BLaER1 treated with 17β-estradiol and CSF1 and Interleukin-3, amounts not matched to agents 10 nM and 100 nM (cell line): ENCODE results near the gene DIP2C.

Source experiments
- H3K27ac ChIP-seq, 11 experiments: shearing (Covaris generic); formaldehyde crosslinking; 2 replicates each; pipeline ENCODE4 v1.8.1; 2022
- H3K27me3 ChIP-seq, 11 experiments: shearing (Covaris generic); formaldehyde crosslinking; 2 replicates each; pipeline ENCODE4 v1.8.1; 2022
- H3K36me3 ChIP-seq, 11 experiments: shearing (Covaris generic); formaldehyde crosslinking; 2 replicates each; pipeline ENCODE4 v1.8.1; 2022
- H3K4me1 ChIP-seq, 10 experiments: shearing (Covaris generic); formaldehyde crosslinking; 2 replicates each; pipeline ENCODE4 v1.8.1; 2022
- H3K4me2 ChIP-seq, 11 experiments: shearing (Covaris generic); formaldehyde crosslinking; 2 replicates each; pipeline ENCODE4 v1.8.1; 2022
- H3K4me3 ChIP-seq, 10 experiments: shearing (Covaris generic); formaldehyde crosslinking; 2 replicates each; pipeline ENCODE4 v1.8.1; 2022
- H3K9ac ChIP-seq, 11 experiments: shearing (Covaris generic); formaldehyde crosslinking; 2 replicates each; pipeline ENCODE4 v1.8.1; 2022
- H3K9me3 ChIP-seq, 11 experiments: shearing (Covaris generic); formaldehyde crosslinking; replicated peaks in 1 of 11; 2 replicates each; pipeline ENCODE4 v1.8.1; 2022
- H4K20me1 ChIP-seq, 11 experiments: shearing (Covaris generic); formaldehyde crosslinking; 2 replicates each; pipeline ENCODE4 v1.8.1; 2022
- Cebpa-rat ChIP-seq, 11 experiments: shearing (Covaris generic); IDR thresholded peaks; 2 replicates each; pipeline ENCODE4 v1.8.1; 2022

The DIP2C gene

DNA sequence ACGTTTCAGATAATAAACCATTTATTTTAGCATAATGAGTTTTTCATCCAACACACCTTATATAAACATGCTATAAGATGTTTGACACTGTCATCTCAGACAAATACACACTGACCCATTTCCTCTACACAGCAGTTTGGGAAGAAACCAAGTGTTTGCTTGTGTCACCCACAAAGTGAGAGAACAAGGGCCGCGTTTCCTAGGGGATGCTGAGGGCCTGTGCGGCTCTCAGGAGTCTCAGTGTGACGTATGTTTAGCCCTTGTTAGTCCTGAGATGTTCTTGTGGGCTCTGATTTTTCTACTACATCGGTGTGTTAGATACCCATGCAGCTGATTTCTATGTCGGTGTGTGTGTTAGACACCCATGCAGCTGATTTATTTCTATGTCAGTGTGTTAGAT is 266.3 kb downstream of the DIP2C start:
- no peak for TF ChIP-seq Cebpa-rat (IDR thresholded peaks at IDR 0.05)
- Histone ChIP-seq H3K9ac (no peak overlapping the region), H3K36me3 (peaks cover 0 to 49% (median 17%) of the 10 kb centered on the region in 11 experiments; a peak in 8 of 22 replicates), H3K27ac (no peak overlapping the region), H4K20me1 (0 out of 22 replicates have a peak, but pooled peaks cover 0 to 8% (median 0%) of the 10 kb centered on the region in 11 experiments), H3K4me1 (peaks cover 0 to 7% (median 0%) of the 10 kb centered on the region in 10 experiments; a peak in 4 of 20 replicates), H3K9me3 (no peaks in the 10 kb centered on the region), H3K4me3 (no peak overlapping the region), H3K27me3 (no peaks in the 10 kb centered on the region), H3K4me2 (no peak overlapping the region)

DNA sequence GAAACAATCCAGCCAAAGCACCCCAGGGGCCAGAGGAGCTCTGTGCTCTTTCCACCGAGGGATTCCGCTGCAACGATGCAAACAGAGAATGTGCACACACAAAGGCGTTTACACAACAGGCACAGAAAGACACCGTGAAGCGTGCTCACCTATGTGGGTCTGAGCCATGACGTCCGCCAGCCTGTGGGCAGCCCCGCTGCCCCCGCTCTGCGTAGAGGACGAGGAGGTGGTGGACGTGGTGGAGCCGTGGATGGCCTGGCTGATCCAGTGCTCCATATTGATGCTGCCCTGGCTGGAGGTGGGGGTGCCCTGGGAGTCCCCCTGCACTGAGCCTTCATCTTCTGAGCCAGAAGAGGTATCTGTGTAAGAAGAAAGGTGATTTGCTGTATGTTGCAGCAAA is 266.8 kb downstream of the DIP2C start:
- Histone ChIP-seq H3K4me2 (no peak overlapping the region), H3K9ac (no peak overlapping the region)

DNA sequence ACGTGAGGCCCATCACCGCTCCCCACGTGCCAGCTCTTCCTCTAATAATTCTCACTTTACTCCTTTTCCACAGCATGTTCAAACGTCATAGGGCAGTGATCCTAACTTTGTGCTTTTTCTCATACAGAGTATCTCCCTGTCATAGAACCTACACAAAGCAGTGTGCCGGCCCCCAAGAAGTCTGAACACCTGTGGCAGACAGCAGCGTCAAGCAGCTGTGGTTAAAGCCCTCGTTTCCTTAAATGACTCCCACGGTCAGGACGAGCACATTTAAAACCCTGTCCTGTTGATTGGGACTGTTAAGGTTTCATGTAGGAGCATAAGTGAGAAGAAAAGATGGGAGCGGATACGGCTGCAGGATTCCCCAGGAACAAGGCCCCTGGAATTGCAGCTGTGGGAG is 267.2 kb downstream of the DIP2C start:
- no peak overlapping the region for H3K27ac ChIP-seq

More for the DNA sequence above, 266.8 kb downstream of the DIP2C start:
- Histone ChIP-seq H3K27ac (no peak overlapping the region), H4K20me1 (0 out of 22 replicates have a peak, but pooled peaks cover 0 to 8% (median 0%) of the 10 kb centered on the region in 11 experiments), H3K4me3 (no peak overlapping the region), H3K27me3 (no peaks in the 10 kb centered on the region), H3K4me1 (peaks cover 0 to 7% (median 0%) of the 10 kb centered on the region in 10 experiments; a peak in 4 of 20 replicates), H3K36me3 (peaks cover 0 to 49% (median 17%) of the 10 kb centered on the region in 11 experiments; a peak in 8 of 22 replicates), H3K9me3 (no peaks in the 10 kb centered on the region)
- no peak for TF ChIP-seq Cebpa-rat (IDR thresholded peaks at IDR 0.05)

DNA sequence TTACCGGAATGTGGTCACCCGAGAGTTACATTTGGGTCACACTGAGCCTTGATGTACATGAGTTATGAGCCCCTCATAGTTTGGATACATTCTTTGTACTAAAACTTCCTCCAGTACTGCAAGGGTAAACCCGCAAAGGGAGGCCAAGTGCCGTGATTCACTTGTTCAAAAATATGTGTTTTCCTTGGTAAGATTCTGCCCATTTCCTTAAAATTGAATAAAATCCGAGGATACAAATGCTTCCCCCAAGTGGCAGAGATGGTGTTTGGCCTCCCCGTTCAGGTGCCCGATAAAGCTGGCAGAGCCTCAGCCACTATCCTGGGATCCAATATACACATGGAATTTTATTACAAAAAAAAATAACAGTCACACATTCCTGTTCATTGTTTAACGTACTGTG is 268.3 kb downstream of the DIP2C start:
- peaks cover 0 to 7% (median 0%) of the 10 kb centered on the region in 10 experiments; a peak in 4 of 20 replicates for H3K4me1 ChIP-seq
- H3K9ac ChIP-seq = no peak overlapping the region
- peaks cover 0 to 8% (median 0%) of the 10 kb centered on the region in 11 experiments; a peak in 1 of 22 replicates for H4K20me1 ChIP-seq
- no peak overlapping the region for H3K4me2 ChIP-seq
- peaks cover 0 to 53% (median 20%) of the 10 kb centered on the region in 11 experiments; a peak in 8 of 22 replicates for H3K36me3 ChIP-seq
- no peak for TF ChIP-seq Cebpa-rat (IDR thresholded peaks at IDR 0.05)
- no peaks in the 10 kb centered on the region for H3K27me3 ChIP-seq
- H3K27ac ChIP-seq = no peak overlapping the region
- H3K9me3 ChIP-seq = no peaks in the 10 kb centered on the region
- H3K4me3 ChIP-seq = no peak overlapping the region

More for the DNA sequence above, 267.2 kb downstream of the DIP2C start:
- no peaks in the 10 kb centered on the region for H3K9me3 ChIP-seq
- H3K27me3 ChIP-seq = no peaks in the 10 kb centered on the region
- peaks cover 0 to 49% (median 17%) of the 10 kb centered on the region in 11 experiments; a peak in 8 of 22 replicates for H3K36me3 ChIP-seq
- no peak for TF ChIP-seq Cebpa-rat (IDR thresholded peaks at IDR 0.05)
- no peak overlapping the region for H3K4me2 ChIP-seq
- peaks cover 0 to 7% (median 0%) of the 10 kb centered on the region in 10 experiments; a peak in 4 of 20 replicates for H3K4me1 ChIP-seq
- H3K4me3 ChIP-seq = no peak overlapping the region
- 0 out of 22 replicates have a peak, but pooled peaks cover 0 to 8% (median 0%) of the 10 kb centered on the region in 11 experiments for H4K20me1 ChIP-seq
- no peak overlapping the region for H3K9ac ChIP-seq

DNA sequence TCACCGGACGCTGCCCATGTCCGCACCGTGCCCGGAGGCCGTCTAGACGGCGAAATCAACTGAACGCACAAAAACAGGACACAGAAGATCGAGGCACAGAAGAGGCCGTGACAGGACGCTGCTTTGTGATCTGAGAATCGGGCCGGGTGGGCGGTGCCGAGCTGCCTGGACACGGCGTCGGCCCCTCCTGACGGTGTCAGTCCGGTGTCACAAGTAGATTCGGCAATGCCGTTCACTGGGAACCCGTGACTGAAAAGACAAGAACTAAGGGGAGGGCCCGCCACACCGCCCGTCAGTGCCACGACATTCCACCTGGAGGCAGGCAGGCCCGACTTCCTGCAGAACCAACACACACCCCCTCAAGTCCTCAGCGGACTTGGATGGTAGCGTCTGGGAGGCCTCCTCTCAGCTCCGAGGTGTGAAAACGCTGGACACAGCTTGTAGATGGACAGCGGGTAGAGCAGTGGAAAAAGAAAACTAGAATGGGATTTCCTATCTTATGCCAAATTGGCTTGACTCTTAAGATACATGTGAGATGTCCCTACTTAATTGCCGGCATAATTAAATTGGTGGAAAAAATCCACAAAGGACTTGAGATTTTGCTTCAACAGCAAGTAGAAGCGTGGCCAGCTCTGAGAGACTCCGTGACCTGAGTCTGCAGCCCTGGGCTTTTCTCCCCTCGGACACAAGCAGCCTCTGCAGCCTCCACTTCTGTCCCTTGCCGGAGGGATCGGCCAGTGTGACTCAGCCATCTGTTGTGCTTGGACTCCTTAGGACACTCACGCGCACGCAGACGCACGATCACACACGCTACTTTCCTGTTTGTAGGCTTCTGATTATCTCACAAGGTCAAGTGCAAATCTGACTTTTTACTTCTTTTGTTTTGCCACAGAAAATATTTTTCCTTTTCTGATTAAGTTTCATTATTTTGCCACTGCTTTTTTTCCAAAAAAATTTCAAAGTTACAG is 269.0 kb downstream of the DIP2C start:
- no peak overlapping the region for H3K27ac ChIP-seq
- TF ChIP-seq Cebpa-rat (IDR thresholded peaks at IDR 0.05) = no peak

DNA sequence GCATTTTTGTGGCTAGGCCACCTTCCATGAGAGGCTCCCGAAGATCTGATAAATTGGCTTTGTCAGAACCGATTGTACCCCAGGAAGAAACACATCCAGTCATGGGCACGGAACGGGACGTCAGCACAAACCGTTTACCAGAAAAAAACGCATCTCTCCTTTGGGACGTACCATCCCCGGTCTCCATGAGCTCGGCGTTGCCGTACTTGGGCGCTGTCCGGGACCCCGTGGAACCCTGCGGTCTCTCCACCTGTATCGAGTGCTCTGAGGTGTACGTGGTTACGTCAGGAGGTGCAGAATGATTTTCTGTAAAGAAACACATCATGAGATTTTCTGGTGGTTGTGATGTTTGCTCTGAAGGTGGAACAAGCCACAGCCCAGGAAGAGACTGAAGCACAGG is 270.6 kb downstream of the DIP2C start:
- Histone ChIP-seq H3K9ac (no peak overlapping the region), H3K36me3 (peaks cover 0 to 67% (median 36%) of the 10 kb centered on the region in 11 experiments; a peak in 13 of 22 replicates), H3K27ac (no peak overlapping the region), H3K4me1 (peaks cover 0 to 7% (median 0%) of the 10 kb centered on the region in 10 experiments; a peak in 4 of 20 replicates), H3K9me3 (no peaks in the 10 kb centered on the region), H4K20me1 (peaks cover 0 to 8% (median 0%) of the 10 kb centered on the region in 11 experiments; a peak in 1 of 22 replicates), H3K4me2 (no peak overlapping the region), H3K27me3 (no peaks in the 10 kb centered on the region), H3K4me3 (no peak overlapping the region)
- no peak for TF ChIP-seq Cebpa-rat (IDR thresholded peaks at IDR 0.05)

More for the DNA sequence above, 269.0 kb downstream of the DIP2C start:
- H3K4me2 ChIP-seq = no peak overlapping the region
- H4K20me1 ChIP-seq = peaks cover 0 to 8% (median 0%) of the 10 kb centered on the region in 11 experiments; a peak in 1 of 22 replicates
- peaks cover 0 to 7% (median 0%) of the 10 kb centered on the region in 10 experiments; a peak in 4 of 20 replicates for H3K4me1 ChIP-seq
- H3K4me3 ChIP-seq = no peak overlapping the region
- peaks cover 0 to 58% (median 27%) of the 10 kb centered on the region in 11 experiments; a peak in 8 of 22 replicates for H3K36me3 ChIP-seq
- no peak overlapping the region for H3K9ac ChIP-seq
- no peaks in the 10 kb centered on the region for H3K27me3 ChIP-seq
- H3K9me3 ChIP-seq = no peaks in the 10 kb centered on the region

DNA sequence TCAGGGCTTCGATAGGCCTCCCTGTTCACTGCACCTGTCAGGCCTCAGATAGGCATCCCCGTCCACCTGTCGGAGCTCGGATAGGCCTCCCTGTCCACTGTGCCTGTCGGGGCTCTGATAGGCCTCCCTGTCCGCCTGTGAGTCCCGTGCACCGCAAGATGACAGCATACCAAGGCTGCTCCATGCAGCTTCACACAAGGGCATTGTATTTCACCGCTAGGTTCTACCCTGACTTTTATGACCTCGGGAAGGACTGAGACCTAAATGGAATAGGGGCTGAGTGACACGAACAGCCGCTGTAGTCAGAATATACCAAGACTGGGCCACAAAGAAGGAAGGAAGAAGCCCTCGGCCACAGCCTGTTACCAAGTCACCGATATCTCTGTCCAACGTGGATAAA is 271.2 kb downstream of the DIP2C start:
- Histone ChIP-seq H3K36me3 (peaks cover 0 to 73% (median 41%) of the 10 kb centered on the region in 11 experiments; a peak in 13 of 22 replicates), H3K9me3 (no peaks in the 10 kb centered on the region), H3K27ac (no peak overlapping the region)

DNA sequence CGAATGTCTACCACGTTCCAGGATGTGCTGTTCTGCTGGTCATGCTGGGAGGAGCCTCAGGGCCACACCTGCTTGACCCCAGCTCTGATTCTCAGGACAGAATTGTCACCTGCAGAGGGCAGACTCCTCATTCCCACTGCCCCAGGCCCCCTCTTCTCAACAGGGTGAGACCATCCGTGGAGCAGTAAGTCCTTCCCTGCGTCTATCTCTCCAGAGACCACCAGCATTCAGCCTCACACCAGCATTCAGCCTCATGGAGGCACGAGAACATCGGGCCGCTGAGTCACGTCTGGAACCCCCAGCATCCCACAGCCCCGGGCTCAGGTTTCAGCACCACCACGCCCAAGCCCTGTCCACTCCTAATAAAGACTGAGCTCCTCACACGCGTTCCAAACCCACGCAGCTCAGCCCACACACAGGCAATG is 273.4 kb downstream of the DIP2C start:
- Histone ChIP-seq H3K27ac (no peak overlapping the region), H3K4me2 (no peak overlapping the region), H3K9ac (no peak overlapping the region), H3K27me3 (no peaks in the 10 kb centered on the region), H3K9me3 (no peaks in the 10 kb centered on the region), H3K4me1 (peaks cover 0 to 12% (median 5%) of the 10 kb centered on the region in 10 experiments; a peak in 17 of 20 replicates), H3K36me3 (peaks cover 0 to 70% (median 33%) of the 10 kb centered on the region in 11 experiments; a peak in 13 of 22 replicates), H4K20me1 (no peaks in the 10 kb centered on the region; a peak in 1 of 22 replicates), H3K4me3 (no peak overlapping the region)
- no peak for TF ChIP-seq Cebpa-rat (IDR thresholded peaks at IDR 0.05)

More for the DNA sequence above, 271.2 kb downstream of the DIP2C start:
- no peaks in the 10 kb centered on the region for H3K27me3 ChIP-seq
- H3K4me2 ChIP-seq = no peak overlapping the region
- TF ChIP-seq Cebpa-rat (IDR thresholded peaks at IDR 0.05) = no peak
- peaks cover 0 to 7% (median 0%) of the 10 kb centered on the region in 10 experiments; a peak in 4 of 20 replicates for H3K4me1 ChIP-seq
- H3K4me3 ChIP-seq = no peak overlapping the region
- peaks cover 0 to 8% (median 0%) of the 10 kb centered on the region in 11 experiments; a peak in 1 of 22 replicates for H4K20me1 ChIP-seq
- no peak overlapping the region for H3K9ac ChIP-seq

DNA sequence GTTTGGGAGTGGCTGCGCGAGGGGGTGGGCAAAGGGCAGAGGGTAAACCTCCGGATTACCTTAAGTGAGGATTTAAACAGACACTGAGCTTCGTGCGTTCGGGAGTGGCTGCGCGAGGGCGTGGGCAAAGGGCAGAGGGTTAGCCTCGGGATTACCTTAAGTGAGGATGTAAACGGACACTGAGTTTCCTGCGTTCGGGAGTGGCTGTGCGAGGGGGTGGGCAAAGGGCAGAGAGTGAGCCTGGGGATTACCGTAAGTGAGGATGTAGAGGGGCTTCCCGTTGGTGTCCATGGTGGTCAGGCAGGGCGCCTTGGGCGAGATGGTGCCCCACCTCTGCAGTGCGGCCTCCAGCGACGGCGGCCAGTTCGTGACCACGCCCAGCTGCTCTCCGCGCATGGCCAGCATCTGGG is 275.8 kb downstream of the DIP2C start:
- Histone ChIP-seq H3K36me3 (peaks cover 0 to 60% (median 16%) of the 10 kb centered on the region in 11 experiments; a peak in 14 of 22 replicates), H3K4me2 (no peak overlapping the region), H4K20me1 (no peaks in the 10 kb centered on the region; a peak in 2 of 22 replicates), H3K27me3 (no peaks in the 10 kb centered on the region), H3K4me3 (no peak overlapping the region), H3K4me1 (peaks cover 0 to 18% (median 10%) of the 10 kb centered on the region in 10 experiments; a peak in 17 of 20 replicates), H3K9ac (no peak overlapping the region), H3K27ac (no peak overlapping the region), H3K9me3 (no peaks in the 10 kb centered on the region)
- TF ChIP-seq Cebpa-rat (IDR thresholded peaks at IDR 0.05) = no peak
